GM18499 (cell line): Measurements from ENCODE around the gene VAPB.

Experiments used
- ATAC-seq: cut with Tn5 transposase; IDR thresholded peaks from one replicate; pipeline ENCODE4 v1.9.1; 2021; ENCODE audit warnings: moderate number of reproducible peaks; ENCODE audit not compliant: insufficient read depth, unreplicated experiment

Gene VAPB

DNA sequence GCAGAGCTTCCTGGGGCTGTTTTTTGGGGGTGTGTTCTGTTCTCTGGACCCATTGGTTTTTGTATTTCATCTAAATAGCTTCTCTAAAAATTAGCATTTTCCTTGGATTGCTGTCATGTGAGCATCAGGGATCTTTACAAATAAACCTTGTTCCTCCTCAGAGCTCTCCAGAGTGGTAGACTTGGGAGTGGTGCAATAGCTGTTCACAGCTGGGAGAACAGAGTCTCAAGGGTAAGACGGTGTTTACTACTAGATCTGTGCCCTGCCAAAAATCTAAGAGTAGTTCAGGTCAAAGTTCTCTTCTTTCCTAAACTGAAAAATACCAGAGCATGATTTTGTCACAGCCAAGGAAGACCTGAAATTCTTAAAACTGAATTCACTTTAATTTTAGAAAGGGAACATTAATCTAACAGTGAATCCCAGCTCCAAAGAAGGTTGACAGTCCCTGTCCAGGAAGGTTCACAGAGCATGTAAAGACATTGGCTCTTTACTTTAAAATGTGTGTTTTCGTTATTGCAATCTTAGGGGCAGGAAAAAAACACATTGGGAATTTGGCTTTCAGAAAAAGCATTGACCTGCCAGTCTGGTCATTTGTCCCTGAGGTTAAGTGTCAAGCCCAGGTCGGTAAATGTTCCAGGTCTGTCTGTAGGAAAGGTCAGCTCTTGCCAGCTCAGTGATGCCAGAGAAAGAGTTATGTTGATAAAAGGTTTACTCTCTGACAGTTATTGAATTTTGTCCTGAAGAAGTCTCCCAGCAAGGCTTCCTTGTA lies 43.3 kb downstream of the VAPB start:
- ATAC-seq: no peak

DNA sequence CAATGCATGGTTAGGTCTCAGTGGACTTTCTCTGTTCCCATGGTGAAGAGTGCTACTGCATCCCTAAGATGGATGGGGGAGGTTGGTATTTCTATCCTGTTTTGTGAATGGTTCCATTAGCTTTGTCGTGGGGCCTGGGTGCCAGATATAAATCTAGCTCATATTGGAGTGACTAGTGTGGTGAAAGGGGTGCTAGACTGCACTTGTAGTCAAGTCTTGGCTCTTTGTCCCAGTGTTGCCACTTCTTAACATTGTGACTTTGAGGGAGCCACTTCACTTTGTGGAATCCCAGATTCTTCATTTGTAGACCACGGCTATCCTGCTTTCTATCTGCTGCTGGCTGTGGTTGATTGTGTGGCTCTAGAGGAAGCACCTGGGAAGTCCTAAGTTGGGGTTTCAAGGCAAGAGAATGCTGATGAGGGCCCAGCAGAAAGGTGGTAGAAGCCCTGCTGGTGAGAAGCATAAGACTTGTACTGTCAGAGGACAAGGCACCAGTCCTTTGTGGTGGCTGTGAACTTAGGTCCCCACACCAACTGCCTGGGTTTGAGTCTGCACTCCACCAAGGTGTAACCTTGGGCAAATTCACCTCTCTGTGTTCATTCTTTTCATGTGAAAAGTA lies 44.1 kb downstream of the VAPB start:
- ATAC-seq: no peak

DNA sequence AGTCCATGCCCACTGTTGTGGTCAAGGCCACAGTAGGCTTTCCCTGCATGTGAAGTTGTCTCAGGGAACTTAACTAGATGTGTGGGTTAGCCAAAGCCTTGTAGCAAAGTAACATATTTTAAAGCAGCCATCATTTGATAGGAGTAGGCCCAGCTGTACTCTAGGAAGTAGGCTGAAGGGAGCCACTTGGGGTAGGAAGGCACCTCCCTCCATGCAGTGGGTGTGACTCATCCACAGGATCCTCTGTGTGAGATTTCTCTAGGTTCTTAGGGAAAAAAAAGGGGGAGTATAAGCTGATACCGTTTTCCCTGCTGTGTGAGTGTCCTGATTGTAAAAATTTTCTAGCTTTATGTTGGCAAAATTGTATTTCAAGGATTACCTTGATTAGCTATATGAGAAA lies 44.7 kb downstream of the VAPB start:
- ATAC-seq: no peak

DNA sequence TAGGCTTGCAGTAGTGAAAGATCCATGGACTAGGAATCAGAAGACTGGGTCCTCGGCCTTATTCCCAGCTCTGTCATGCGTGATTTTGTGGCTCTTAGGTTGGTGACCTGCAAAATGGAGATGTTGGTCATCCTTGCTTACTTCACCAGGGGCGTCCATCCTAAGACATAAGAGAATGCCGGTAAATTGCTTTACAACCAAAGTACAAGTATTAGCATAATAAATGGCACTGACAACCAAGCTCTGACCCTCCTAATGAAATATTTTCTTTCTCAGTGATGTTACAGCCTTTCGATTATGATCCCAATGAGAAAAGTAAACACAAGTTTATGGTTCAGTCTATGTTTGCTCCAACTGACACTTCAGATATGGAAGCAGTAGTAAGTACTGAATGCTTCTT lies 45.3 kb downstream of the VAPB start:
- ATAC-seq: no peak

DNA sequence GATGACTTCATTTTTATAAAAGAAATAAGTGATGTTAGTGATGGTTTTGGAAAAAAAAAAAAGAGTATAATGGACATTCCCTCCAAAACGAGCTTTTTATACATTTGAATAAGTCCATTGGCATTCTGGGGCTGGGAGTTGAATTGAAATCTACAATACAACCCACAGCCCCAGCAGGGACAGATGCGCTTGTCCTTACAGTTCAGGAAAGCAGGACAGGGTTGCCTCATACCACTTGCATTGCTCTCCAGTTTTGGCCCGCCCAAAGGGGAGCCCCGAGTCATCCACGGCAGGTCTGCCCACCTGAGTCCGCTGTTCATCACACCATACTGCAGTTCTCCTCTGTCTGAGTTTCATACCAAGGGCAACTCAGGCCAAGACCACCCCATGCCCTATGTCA lies 46.2 kb downstream of the VAPB start:
- ATAC-seq: no peak

DNA sequence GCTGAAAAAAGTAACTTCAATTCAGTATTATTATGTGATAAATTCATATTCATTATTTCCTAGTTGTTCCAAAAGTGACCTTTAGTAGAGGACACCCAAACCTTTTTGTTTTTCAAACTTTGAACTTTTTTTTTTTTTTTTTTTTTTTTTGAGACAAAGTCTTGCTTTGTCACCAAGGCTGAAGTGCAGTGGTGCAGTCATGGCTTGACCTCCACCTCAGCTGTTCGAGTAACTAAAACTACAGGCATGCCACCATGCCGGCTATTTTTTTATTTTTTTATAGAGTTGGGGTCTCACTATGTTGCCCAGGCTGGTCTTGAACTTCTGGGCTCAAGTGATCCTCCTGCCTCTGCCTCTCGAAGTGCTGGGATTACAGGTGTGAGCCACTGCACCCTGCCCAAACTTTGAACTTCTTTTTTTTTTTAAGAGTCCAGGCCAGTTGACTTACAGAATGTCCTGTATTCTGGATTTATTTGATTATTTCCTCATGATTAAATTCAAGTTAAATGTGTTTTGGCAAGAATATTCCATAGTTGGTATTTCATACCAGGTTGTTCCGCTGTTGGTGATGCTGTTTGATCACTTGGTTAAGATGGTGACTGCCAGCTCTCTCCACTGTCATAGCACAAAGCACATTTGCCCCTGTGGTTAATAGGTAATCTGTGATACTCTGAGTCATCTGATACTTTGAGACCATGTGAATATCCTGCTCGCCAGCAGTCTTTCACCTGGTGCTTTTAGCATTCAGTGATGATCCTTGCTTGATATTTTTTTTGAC lies 48.0 kb downstream of the VAPB start:
- ATAC-seq: no peak

DNA sequence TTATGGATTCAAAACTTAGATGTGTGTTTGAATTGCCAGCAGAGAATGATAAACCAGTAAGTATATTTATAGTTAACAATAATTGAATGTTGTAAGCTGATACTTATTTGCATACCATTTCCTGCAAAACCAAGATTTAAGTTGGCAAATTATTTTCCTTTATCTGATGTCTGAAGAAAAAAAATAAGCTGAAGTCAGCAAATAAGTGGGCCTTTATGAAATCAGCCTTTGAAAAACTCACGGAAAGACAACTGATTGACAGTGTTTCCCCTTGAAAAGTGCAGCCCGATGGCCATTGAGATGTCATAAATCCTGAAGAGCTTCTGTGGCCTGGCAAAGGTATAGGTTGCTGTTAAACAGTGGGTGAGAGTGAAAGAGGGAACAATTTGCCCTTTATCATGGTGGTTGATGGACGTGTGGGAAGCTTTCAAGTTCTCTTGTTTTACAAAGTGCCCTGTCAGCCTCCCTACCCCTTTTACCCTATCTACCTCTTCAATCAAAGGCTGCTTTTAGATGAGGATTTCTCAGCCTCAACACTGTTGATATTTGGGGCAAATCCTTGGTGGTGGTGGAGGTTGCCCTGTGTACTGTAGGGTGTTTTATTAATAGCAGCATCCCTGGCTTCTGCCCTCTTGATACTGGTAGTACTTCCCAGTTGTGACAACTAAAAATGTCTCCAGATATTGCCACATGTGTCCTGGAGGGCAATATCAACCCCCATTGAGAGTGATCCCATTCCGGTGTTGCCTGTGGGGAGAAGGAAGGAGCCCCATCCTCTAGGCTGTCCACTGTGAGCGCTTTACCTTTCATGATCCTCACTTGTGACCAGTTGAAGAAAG lies 50.2 kb downstream of the VAPB start:
- no peak for ATAC-seq

DNA sequence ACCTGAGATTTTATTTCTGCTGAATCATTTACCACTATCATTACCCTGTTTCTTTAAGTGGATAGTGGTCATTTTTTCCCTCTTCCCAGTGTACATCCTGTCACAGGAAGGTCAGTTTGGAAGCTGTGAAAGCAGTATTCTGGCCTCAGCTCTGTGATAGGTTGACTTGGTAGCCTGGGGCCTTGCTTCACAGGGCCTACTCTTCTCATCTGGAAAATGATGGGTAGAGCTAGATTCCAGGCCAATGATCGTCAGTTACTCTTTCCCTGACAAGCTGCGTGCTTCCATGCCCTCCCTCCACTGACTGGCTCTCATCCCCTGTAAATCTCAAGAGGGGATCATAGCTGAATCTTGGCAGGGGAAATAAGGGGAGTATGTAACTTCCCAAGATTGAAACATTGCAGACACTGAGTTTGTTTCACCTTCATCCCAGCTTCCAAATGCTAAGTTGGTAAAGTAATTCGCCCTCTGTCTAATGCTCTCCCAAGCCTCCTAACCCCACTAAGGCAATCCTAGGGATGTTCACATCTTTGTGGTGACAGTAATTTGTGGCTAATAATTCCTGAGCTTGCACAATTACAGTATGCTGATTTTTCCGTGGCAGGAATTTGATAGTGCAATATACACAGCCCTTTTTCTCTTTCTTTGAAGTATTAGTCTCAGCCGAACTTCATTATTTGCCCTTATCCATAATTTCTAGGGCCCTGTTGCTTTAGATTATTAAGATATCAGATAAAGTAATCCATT lies 51.2 kb downstream of the VAPB start:
- no peak for ATAC-seq

DNA sequence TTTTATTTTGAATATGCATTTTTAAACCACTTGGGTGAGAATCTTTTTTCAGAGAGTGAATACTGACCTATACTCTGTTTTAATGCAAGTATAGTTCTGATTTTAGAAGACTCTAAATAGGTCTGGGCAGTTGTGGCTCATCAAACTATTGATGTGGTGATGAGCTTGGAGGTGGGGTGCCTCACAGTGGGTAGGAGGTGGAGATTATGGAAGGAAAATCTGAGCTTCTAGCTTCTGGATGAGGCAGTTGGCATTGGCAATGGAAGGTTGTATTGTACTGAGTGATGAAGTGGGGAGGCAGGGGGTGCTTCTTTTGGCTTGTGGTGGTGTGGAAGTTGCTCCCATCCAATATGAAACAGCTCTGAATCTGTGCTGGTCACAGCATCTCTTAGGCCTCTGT lies 52.7 kb downstream of the VAPB start:
- no peak for ATAC-seq

DNA sequence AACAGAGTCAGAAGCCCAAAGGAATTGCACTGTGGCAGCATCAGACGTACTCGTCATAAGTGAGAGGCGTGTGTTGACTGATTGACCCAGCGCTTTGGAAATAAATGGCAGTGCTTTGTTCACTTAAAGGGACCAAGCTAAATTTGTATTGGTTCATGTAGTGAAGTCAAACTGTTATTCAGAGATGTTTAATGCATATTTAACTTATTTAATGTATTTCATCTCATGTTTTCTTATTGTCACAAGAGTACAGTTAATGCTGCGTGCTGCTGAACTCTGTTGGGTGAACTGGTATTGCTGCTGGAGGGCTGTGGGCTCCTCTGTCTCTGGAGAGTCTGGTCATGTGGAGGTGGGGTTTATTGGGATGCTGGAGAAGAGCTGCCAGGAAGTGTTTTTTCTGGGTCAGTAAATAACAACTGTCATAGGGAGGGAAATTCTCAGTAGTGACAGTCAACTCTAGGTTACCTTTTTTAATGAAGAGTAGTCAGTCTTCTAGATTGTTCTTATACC lies 55.8 kb downstream of the VAPB start:
- no peak for ATAC-seq

DNA sequence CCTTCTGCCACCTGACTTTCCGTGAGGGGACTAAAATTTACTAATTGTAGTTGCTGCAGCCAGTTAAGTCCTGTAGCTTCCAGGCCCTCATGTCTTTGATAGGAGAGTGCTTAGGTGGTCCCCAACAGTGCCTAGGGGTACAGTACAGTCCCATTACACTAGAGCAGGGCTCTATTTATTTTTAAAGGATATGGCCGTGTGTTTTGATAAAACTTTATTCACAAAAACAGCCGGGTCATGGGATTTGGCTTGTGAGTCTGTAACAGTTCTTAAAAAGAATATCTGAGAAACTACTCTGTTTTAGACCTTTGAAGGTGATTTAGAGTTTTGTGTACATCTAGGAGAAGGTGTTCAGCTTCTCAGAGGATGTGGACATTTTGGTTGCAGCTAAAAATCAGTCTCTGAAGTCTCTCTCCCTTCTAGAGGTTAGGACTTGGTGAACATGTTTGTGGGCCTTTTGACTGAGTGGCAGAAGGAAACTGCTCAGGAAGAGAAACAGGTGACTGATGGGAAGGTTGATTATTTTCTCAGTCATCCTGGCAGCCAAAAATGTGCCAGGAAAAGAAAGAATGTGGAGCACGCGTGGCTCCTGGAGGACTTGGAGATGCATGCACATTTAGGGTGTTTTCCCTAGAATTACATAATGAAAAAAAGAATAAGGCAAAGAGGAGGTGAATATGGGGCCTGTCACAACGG lies 57.4 kb downstream of the VAPB start:
- no peak for ATAC-seq

DNA sequence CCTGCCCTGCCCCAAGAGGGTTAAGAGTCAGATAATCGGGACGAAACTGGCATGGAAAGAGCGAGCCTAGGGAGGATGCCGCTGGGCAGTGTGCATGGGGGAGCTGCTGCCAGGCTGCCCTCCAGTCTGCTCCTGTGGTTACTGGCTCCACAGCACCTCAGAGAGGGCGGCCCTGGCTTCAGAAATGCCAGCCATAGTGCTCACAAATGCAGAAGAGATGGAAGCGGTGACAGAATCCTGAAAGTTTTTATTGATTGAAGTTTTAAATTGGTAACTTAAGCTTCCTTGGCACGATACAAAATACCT lies 57.9 kb downstream of the VAPB start:
- no peak for ATAC-seq

DNA sequence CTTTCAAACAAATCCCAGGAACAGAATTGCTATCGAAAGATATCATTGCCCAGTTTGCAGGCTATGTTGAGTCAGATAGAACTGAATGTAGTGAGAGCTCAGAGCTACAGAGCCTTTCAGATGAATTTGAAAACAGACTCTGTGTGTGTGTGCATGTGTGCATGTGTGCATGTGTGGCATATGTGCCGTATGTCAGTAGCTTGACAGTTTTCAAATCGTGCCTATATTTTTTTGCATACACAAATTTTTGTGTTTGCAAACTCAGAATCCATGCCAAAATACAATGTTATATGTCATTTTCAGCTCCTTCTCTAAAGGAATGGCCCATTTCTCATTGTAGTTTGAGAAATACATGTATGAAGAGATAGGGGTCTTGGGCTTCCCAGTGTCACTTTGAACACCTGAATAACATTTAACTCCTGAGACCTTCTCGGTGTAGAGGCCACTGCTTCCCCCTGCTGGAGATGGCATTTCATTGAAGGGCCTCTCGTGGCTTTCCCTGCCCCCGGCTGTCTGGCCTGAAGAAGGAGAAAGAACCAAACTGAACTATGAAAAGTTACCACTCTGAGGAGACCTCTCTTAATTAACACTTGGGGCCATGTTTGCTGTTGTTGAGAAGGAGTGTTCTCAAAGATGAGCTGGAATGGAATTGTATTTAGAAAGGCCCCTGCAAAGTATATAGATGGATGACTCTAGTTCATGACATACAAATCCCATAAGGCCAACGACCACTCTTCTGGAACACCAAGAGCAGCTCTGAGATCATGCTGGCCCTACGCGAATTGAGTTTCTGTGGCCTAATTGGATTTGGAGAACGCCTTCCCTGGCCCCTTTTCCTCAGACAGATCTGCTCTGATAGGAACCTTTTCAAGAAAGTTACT lies 58.7 kb downstream of the VAPB start:
- ATAC-seq: no peak

DNA sequence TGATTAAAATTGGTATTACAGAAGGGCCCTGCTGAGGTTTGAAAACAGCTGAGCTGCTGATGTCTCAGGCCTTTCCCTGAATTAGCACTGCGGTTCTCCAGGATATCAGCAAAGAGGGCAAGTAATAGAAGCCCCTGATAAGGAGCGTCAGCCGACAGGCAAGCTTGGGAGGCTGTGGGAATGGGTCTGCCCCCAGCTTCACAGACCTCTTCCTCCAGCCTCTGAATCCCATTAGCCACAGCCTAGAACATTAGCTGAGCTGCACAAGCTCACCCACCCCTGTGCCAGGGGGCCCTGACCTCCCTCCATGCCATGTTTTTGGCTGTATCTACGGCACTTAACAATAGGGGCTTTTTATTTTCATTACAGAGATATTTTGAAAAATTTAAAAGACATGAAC lies 59.9 kb downstream of the VAPB start:
- no peak for ATAC-seq

DNA sequence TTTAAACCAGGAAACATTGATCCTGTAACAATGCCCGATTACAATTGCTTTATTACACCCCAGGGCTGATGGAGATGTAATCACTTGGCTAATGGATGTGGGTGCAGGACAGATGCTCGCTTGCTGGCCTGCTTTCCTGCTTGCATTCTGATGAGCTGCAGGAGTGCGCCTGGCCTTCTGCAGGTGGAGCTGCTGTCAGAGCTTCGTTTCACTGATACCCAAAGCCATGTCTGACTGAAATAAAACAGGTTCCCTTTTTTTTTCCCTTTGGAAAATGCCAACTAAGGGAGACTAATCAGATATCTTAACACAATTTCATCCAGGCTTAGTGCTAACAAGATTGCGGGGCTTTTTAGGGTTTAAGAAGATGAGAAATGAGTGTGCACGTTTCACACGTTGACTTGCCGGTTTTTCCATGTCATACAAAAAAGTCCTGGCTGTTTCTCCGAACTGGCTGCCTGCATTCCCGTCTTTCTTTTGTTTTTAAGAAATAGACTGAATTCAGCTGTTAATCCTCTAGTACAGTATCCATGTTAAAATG lies 60.7 kb downstream of the VAPB start:
- no peak for ATAC-seq

DNA sequence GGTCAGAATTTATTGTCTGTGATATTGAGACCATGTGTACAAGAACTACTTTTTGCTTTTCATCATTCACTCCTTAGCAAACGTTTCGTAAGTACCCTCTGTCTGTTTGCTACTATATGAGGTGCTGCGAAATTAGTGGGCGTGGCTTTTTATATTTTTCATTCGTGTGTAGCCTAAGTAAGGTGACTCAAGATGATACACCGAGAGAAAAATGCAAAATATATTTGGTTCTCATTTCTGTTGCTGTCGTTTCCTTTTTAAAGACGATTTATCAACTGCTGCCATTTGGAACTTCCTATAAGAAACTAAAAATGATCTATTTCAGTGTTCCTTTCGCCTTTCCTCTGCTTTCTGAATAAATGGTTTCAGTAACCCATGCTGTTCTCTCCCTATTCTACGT lies 61.2 kb downstream of the VAPB start:
- no peak for ATAC-seq

DNA sequence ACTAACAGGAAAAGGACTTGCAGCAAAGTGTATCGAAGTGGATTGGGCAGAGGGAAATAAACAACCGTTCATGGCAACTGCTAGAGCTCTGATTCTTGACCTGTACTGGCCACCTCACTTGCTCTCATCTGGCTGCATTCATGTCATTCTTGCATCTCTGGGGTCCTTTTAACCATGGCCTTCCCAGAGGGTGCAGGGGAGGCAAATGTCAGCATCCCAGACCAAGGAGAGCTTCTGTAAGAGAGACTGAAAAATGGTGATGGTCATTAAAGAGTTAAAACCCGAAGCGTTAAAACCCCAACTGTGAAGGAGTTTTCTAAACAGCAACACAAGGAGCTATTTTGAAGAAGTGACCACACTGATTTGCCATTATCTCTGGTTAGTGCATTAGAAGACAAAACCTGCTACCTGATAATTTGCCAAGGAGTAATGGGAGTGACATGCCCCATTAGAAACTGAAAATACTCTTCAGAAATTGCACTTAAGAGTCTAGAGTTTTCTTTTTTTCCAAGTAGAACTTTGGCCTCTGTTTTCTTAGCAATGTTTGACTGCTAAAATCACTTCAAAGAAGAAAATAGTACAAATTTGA lies 63.7 kb downstream of the VAPB start:
- ATAC-seq: no peak

DNA sequence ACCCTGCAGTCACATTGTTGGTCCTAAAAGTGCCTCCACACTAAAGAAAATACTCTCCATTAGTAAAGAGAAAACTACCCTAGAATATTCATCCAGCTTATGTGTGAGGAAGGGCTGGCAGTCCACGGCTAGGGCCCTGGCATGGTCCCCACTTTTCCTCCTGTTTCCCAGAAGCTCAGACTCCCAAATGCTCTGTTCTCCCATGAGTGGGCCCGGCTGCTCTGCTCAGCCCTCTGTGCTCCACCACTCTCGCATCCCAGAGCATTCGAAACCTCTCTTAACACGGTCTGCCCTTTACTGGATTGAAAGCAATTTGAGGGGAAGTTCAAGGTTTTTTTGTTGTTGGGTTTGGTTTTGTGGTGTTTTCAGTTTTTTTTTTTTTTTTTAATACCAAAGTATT lies 64.4 kb downstream of the VAPB start:
- ATAC-seq: no peak
